Fibroblast of skin of abdomen (primary cell): ENCODE results near the gene ZNF525. TPM values are rescaled to one million over a fixed set of nuclear protein-coding genes. Genes with fewer than 3 reads are reported as not detected.
"Not testable (repeated sequence)": the region's sequence is repeated elsewhere in the genome, so short reads cannot be mapped to it uniquely, and the experiment has no call there.

ENCODE experiments used
- DNase-seq: peaks from one replicate; pipeline ENCODE4 v3.0.0-alpha.2; 2013
- polyA plus RNA-seq, 2 experiments: library from polyadenylated mRNA; unstranded; fragments of 120-200 nt; gene quantifications; one replicate each; pipeline ENCODE4 v1.2.1, GENCODE V29; 2013; ENCODE audit not compliant: insufficient read length in 2 of 2

ZNF525 gene
- 3.8 TPM for polyA plus RNA-seq (2013, experiment 1 of 2; ENCODE audit: insufficient read length)
- 3.0 TPM for polyA plus RNA-seq (2013, experiment 2 of 2; ENCODE audit: insufficient read length)

DNA sequence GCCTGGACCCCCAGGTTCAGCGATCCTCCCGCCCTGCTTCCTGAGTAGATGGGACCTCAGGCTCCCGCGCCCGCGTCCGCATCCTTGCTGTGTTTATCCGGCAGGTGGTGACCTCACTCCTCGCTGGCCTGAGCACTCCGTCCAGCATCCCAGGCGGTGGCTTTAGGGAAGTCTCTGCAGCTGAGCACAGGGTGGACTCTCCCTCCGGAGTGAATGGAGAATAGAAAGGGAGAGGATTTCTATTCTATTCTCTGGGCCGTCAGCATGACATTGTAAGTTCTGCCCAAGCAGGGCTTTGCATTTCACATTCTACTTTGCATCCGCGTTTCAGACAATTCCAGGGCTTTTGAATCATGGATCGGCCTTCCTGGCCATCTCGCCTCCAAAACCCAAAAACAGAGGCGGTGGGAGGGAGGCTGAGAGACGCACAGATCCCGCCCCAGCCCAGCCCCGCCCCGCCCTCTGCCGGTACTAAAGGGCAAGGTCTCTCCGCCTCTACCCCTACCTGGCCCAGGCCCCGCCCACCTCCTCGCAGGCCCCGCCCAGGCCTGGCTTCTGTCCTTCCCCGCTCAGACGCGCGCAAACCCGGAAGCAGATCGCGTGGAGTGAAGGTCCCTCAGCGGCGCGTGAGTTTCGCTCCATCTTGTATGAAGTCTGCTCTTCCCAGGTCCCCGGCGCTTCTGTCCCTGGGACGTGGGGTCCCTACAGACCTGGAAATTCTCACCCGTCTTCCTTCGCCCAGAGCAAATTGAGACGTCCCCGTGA lies at the start of gene ZNF525:
ZNF525 (plus strand) TSS at position 572 of the 765 bp plus-strand sequence. CDS start 6,577 bp downstream, outside the sequence.
- peak; percentile 71 for DNase-seq

GRCh38 chr19:53328967-53329366 lies 36.5 kb upstream of the ZNF525 start:
- peak; percentile 3 for DNase-seq

DNA sequence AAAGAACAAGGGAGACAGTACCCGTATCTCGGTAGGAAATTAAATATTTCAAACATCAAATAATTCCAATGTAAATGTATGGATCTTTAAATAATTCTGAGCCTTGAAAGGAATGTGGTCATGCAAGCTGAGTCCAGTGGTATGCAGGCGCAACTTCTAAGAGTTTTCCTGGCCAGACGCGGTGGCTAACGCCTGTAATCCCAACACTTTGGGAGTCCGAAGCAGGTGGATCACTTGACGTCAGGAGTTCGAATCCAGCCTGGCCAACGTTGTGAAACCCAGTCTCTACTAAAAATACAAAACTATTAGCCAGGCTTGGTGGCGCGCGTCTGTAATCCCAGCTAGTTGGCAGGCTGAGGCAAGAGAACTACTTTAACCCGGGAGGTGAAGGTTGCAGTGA lies 33.0 kb upstream of the ZNF525 start:
- DNase-seq, result no peak

DNA sequence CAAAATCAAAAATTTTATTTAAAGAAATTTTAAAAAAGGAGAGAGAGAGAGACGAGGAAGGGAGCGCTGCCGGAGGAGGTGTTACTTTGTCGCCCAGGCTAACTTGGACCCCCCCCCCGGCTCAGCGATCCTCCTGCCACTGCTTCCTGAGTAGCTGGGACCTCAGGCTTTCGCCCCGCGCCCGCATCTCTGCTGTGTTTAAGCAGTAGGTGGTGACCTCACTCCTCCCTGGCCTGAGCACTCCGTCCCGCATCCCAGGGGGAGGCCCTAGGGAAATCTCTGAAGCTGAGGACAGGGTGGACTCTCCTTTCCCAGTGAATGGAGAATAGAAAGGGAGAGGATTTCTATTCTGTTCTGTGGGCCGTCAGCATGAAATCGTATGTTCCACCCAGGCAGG lies 32.4 kb upstream of the ZNF525 start:
- no peak for DNase-seq

DNA sequence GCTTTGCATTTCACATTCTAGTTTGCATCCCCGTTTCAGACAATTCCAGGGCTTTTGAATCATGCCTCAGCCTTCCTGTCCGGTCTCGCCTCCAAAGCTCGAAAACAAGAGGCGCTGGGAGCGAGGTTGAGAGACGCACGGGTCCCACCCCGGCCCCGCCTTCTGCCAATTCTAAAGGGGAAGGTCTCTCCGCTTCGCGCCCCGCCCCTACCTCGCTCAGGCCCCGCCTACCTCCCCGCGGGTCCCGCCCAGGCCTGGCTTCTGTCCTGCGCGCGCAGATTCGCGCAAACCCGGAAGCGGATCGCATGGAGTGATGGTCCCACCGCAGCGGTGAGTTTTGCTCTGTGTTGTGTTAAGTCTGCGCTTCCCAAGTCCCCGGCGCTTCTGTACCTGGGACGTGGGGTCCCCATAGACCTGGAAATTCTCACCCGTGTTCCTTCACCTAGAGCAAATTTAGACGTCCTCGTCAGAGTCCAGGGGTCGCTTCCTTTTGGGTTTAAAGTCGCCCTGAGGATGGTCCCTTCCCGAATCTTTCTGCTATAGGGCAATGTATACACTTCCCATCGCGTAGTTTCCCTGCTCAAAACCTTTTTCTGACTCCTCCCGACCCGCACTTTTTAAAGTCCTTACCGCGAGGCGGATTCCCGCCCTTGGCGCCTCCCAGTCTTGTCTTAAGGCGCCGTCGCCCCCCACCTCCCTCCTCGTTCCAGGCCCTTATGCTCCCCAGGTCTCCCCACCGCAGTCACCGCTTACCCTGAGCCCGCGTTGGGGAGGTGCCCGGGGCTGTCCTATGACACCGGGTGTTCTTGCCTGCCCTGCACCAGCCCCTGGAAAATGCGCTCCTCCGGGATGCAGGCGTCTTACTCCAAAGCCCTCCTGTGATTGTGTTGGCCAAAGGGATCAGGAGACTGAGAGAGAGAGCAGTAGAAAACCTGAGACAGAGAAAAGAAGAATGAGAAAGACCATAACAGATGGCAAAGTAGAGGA lies 31.7 kb upstream of the ZNF525 start, which contains the start of gene ZNF845:
ZNF845 (plus strand) TSS at position 287 of the 987 bp plus-strand sequence. CDS start 7,559 bp downstream, outside the sequence.
- DNase-seq, result peak; percentile 92

GRCh38 chr19:53344403-53344802 lies 21.1 kb upstream of the ZNF525 start:
- not testable (repeated sequence) for DNase-seq

GRCh38 chr19:53355739-53356138 lies 9.8 kb upstream of the ZNF525 start:
- no peak for DNase-seq

DNA sequence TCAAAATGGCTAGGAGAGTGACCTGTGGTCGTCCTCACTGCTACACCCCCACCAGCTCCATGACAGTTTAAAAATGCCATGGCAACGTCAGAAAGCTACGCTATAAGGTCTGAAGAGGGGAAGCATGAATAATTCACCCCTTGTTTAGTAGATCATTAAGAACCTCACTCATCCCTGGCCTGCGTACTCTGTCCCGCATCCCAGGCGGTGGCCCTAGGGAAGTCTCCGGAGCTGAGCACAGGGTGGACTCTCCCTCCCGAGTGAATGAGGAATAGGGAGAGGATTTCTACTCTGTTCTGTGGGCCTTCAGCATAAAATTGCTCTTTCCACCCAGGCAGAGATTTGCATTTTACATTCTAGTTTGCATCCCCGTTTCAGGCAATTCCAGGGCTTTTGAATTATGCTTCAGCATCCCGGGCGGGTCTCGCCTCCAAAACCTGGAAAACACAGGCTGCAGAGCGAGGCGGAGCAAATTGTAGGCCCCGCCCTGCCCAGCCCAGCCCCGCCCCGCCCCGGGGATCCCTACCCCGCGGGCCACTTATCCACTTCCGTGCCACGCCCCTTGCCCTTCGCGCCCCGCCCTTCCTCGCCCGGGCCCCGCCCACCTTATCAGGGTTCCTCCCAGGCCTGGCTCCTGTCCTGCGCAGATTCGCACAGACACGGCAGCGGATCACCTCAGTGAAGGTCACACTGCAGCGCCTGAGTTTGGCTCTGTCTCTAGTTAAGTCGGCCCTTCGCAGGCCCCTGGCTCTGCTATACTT lies 7.5 kb upstream of the ZNF525 start:
- DNase-seq, result no peak

DNA sequence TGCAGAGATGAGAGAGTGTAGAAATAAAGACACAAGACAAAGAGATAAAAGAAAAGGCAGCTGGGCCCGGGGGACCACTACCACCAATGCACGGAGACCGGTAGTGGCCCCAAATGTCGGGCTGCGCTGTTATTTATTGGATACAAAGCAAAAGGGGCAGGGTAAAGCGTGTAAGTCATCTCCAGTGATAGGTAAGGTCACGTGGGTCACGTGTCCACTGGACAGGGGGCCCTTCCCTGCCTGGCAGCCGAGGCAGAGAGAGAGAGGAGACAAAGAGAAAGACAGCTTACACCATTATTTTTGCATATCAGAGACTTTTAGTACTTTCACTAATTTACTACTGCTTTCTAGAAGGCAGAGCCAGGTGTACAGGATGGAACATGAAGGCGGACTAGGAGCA lies 5.4 kb upstream of the ZNF525 start:
- DNase-seq, result not testable (repeated sequence)

DNA sequence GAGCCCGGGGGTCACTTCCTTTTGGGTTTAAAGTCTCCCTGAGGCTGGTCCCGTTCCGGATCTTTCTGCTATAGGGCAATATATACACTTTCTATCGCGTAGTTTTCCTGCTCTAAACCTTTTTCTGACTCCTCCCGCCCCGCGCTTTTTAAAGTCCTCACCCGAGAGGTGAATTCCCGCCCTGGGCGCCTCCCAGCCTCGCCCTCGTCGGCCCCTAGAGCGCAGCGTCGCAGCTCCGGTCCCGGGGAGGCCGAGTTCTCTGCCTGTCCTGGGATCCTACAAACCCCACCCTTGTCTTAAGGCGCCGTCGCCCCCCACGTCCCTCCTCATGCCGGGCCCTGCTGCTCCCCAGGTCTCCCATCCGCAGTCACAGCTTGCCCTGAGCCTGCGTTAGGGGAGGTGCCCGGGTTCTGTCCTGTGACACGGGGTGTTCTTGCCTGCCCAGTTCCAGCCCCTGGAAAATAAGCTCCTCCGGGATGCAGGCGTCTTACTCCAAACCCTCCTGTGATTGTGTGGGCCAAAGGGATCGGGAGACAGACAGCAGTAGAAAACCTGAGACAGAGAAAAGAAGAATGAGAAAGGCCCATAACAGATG lies 491 bp downstream of the ZNF525 start:
- no peak for DNase-seq

GRCh38 chr19:53372196-53372595 lies 6.7 kb downstream of the ZNF525 start:
- no peak for DNase-seq

GRCh38 chr19:53374288-53374687 lies 8.8 kb downstream of the ZNF525 start:
- DNase-seq, result no peak

DNA sequence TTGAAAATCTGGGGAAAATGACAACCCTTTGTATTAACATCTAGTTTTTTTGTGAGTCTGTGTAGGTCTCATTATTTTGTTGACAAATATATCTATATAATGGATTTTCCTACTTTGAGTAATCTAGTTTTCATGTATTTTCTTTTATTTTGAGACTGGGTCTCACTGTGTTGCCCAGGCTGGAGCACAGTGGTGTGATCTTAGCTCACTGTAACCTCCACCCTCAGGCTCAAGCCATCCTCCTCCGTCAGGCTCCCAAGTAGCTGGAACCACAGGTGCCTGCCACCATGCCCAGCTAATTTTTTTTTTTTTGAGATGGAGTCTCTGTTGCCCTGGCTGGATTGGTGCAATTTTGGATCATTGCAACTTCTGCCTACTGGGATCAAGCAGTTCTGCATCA lies 9.2 kb downstream of the ZNF525 start:
- DNase-seq, result no peak

DNA sequence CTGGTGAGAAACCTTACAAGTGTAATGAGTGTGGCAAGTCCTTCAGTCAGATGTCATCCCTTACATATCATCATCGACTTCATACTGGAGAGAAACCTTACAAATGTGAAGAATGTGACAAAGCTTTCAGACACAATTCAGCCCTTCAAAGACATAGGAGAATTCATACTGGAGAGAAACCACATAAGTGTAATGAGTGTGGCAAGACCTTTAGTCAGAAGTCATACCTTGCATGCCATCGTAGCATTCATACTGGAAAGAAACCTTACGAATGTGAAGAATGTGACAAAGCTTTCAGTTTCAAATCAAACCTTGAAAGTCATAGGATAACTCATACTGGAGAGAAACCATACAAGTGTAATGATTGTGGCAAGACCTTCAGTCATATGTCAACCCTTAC lies 15.9 kb downstream of the ZNF525 start:
- DNase-seq, result no peak

- DNase-seq, result no peak
Observed at GRCh38 chr19:53388168-53388567, 22.7 kb downstream of the ZNF525 start.

DNA sequence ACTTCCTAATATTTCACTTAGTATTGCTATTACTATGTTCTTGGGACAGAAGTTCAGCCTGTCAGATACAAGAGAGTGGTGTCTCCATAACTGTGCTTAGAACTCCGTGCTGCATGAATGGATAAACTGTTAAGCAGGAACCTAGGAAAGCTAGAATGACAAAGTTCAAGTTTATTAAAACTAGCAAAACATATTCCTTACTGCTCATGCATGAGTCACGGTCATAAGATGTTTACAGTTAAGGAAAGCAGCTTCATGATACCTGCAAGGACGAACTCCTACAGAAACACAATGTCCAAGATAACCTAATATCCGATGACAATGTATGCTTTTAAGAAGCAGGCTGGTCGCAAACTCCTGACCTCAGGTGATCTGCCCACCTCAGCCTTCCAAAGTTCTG lies 23.4 kb downstream of the ZNF525 start:
- DNase-seq, result no peak

DNA sequence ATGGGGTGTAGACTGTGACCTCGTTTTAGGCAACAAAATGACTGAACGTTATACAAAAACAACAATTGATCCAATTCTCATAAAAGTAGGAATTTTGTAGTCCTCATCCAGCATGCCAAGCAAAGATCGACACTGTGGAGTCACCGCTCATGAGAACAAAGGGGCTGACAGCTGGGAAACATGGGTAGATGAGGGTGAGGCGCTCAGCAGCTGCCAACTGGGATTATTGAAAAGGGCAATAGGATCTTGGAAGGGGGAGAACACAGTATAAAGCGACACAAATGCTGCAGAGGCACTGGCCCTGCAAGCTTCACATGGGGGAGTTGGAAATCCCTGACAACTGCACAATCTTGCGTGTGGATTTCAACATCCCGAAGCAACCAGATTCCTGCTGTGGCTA lies 24.1 kb downstream of the ZNF525 start:
- DNase-seq, result no peak

DNA sequence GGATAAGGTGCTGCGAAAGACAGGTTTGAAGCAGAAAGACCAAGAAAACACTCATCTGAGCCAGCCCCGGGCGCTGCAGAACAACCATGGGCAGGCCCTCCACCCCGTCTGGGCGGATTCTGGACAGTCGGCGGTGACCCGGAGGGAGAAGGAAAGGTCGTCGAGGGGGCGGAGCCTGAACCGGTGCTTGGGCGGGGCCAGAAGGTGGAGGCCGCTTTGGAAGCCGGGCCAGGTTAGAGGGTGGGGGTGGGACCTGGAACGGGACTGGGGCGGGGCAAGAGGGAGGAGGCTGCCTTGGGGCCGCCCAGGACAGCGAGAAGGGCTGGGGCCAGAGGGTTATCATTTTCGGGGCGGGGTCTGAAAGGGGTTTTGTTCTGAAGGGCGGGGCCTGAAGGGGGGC lies 24.5 kb downstream of the ZNF525 start:
- DNase-seq, result no peak

DNA sequence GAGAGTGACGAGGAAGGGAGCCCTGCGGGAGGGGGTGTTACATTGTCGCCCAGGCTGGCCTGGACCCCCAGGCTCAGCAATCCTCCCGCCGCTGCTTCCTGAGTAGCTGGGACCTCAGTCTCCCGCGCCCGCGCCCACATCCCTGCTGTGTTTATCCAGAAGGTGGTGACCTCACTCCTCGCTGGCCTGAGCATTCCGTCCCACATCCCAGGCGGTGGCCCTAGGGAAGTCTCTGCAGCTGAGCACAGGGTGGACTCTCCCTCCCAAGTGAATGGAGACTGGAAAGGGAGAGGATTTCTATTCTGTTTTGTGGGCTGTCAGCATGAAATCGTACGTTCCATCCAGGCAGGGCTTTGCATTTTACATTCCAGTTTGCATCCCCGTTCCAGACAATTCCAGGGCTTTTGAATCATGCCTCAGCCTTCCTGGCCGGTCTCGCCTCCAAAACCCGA lies 29.0 kb downstream of the ZNF525 start:
- no peak for DNase-seq

- peak; percentile 91 for DNase-seq
Observed at GRCh38 chr19:53394974-53395839, 29.7 kb downstream of the ZNF525 start, which contains the start of gene ZNF765. Gene ZNF765 (plus strand): TSS chr19:53395149. CDS start chr19:53398016, 2,867 bp downstream.
